GM10266 (cell line): Measurements from ENCODE around the gene UBE2F.

Experiments used
- DNase-seq: peaks from one replicate; pipeline ENCODE4 v3.0.0; 2012; ENCODE audit errors: extremely low spot score
- TF ChIP-seq, protein P1 (sequence below): IDR thresholded peaks from 2 replicates; pipeline ENCODE4 v1.5.1; 2012; ENCODE audit warnings: mild to moderate bottlenecking, low read depth; ENCODE audit not compliant: control insufficient read depth, insufficient read depth; ENCODE audit errors: missing control alignments

UBE2F gene

DNA sequence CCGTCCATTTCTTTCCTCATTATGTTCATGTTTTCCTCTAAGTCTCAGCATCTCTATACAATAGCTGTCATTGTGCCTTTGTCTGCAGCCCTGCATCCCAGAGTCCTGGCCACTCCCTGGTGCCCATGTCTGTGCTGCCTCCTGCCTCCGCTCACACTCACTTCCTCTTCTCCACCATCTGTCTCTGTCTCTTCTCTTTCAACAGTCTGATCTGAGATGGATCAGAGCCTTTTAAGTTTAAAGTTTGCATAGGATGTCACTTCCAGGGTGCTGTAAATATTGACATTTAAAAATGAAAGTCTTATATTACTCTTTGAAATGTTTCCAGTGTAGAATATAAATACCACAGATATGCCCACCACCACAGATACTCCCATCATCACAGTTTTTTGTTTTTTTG is 42.7 kb downstream of the UBE2F start:
- TF ChIP-seq, protein P1, sequence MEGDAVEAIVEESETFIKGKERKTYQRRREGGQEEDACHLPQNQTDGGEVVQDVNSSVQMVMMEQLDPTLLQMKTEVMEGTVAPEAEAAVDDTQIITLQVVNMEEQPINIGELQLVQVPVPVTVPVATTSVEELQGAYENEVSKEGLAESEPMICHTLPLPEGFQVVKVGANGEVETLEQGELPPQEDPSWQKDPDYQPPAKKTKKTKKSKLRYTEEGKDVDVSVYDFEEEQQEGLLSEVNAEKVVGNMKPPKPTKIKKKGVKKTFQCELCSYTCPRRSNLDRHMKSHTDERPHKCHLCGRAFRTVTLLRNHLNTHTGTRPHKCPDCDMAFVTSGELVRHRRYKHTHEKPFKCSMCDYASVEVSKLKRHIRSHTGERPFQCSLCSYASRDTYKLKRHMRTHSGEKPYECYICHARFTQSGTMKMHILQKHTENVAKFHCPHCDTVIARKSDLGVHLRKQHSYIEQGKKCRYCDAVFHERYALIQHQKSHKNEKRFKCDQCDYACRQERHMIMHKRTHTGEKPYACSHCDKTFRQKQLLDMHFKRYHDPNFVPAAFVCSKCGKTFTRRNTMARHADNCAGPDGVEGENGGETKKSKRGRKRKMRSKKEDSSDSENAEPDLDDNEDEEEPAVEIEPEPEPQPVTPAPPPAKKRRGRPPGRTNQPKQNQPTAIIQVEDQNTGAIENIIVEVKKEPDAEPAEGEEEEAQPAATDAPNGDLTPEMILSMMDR: no peak
- no peak for DNase-seq

DNA sequence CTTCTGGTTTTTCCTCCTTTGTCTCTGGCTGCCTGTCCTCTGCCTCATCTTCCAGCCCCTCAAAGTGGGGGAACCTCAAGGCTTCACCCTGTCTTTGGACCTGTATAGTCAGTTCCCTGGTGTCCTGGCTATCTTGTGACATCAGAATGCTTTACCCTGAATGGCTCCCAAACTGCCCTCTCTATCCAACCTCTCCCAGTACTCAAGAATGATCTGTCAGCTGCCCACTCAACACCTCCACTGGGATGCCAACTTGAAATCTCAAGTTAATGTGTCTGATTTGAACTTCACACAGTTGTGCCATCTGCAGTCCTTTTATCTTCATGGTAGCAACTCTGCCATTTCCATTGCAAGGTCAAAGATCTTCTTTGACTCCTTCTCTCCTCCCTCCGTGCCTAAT is 43.8 kb downstream of the UBE2F start:
- TF ChIP-seq, protein P1: no peak
- no peak for DNase-seq

DNA sequence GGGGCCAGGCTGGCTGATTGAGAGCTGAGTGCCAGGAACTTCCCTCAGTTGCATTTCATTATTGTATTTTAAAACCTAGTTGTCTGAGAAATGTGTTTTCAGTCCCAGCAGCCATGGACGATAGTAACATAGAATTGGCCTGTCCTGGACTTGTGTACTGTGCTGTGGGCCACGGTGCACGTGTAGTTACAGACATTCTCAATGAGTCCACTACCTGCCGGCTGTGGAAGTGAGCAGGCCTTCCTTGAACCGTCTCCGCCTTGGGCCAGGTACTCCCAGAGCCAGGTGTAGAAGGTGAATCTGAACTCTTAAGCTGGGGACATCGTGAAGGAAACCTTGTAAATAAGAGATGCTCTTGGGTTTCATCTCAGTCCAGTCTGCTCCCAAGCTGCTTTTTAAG is 47.0 kb downstream of the UBE2F start:
- DNase-seq: no peak
- TF ChIP-seq, protein P1: no peak

DNA sequence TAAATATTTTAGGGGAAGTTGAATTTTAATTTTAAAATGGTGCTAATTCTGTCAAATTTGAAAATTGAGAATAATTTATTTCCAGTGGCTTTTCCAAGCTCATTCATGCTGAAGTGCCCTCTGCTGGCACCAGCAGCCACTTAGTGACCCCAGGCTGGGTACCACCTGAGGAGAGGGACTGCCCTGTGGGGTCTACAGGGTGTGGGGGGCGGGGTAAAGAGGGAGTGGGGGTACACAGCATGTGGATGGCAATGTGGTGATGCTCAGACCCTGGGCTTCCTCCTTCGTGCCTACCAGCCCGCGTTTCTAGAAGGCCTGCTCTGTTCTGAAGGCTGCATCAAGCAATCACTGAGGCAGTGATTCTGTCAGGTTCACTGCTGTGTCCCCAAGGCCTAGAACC is 48.9 kb downstream of the UBE2F start:
- no peak for DNase-seq
- TF ChIP-seq, protein P1: peak; percentile 27

DNA sequence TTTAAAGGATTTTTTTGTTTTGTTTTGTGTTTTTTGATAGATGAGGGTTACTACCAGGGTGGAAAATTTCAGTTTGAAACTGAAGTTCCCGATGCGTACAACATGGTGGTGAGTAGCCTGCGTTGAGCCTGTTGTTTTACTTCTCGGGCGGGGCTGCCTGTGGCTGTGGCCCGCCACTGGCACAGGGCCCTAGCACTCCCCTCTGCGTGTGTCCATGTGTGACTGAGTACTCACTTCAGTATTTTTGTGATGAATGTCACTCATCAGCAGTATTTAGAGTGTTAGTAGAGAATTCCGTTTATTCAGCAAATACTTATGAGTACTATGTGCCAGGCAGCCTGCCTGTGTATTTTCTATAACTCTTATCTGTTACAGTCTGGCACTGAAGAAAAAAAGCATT is 49.7 kb downstream of the UBE2F start:
- no peak for DNase-seq
- TF ChIP-seq, protein P1: no peak

DNA sequence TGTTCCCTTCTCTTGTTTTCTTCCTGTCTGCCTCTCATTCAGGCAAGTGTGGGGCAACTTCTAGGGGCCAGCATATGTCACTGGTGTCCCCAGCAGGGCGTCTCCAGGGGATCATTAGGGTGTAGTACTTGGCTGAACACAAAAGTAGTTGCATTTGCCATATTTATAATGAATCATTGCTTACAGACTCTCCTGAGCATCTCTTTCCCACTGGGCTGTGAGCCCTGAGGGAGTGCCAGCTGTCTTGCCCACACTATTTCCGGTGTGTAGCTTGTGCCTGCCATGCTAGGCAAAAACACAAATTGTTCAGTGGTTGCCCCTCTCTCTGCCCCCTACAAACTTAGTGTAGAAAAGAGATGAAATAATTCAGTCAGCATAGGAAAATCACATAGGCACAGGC is 53.1 kb downstream of the UBE2F start:
- DNase-seq: no peak
- TF ChIP-seq, protein P1: no peak

DNA sequence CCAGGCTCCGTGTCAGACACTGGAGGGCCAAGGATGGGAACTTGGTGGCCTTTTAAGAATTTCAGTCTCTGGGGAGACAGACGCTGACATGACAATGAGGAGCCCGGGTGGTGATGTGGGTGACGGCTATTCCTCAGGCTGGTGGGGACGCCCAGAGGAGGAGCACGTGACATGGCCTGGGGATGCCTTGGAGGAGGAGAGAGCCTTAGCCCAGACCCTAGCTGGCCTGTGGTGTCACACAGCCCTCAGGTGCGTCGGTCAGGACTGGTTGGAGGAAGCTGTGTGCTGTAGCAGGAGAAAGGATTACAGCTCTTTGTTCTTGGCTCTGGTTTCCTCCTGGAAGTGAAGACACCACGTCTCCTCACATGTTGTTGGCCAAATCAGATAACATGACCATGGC is 54.0 kb downstream of the UBE2F start:
- TF ChIP-seq, protein P1: no peak
- no peak for DNase-seq
